Tibial nerve (tissue), 4 donors: ENCODE measurements around the gene TGM4.

Source experiments
- EP300 ChIP-seq, 2 donors: sonication (generic); formaldehyde crosslinking; IDR thresholded peaks; one replicate each; pipeline ENCODE4 v1.6.1; 2017; ENCODE audit warnings: antibody characterized with exemption in 2 of 2, mild to moderate bottlenecking in 1 of 2
- POLR2A ChIP-seq, 2 donors: fragments of 450-650 bp; IDR thresholded peaks; one replicate each; pipeline ENCODE4 v1.6.1; 2017; ENCODE audit warnings: antibody characterized with exemption in 2 of 2, mild to moderate bottlenecking in 2 of 2, moderate library complexity in 2 of 2
- TF ChIP-seq, protein P1 (sequence below), 5 experiments: fragments of 200-600 bp in 3 of 5; fragments of 450-650 bp in 2 of 5; sonication (generic) in 3 of 5; IDR thresholded peaks; one replicate each; pipeline ENCODE4 v1.5.1; 2016 to 2019; ENCODE audit warnings: antibody characterized with exemption in 5 of 5, mild to moderate bottlenecking in 3 of 5, moderate library complexity in 2 of 5

- TF ChIP-seq, protein P1, sequence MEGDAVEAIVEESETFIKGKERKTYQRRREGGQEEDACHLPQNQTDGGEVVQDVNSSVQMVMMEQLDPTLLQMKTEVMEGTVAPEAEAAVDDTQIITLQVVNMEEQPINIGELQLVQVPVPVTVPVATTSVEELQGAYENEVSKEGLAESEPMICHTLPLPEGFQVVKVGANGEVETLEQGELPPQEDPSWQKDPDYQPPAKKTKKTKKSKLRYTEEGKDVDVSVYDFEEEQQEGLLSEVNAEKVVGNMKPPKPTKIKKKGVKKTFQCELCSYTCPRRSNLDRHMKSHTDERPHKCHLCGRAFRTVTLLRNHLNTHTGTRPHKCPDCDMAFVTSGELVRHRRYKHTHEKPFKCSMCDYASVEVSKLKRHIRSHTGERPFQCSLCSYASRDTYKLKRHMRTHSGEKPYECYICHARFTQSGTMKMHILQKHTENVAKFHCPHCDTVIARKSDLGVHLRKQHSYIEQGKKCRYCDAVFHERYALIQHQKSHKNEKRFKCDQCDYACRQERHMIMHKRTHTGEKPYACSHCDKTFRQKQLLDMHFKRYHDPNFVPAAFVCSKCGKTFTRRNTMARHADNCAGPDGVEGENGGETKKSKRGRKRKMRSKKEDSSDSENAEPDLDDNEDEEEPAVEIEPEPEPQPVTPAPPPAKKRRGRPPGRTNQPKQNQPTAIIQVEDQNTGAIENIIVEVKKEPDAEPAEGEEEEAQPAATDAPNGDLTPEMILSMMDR (IDR thresholded peaks at IDR 0.05): no peak
- TF ChIP-seq POLR2A (IDR thresholded peaks at IDR 0.05): no peak
- TF ChIP-seq EP300 (IDR thresholded peaks at IDR 0.05): no peak
Observed at GRCh38 chr3:44892689-44893088, 18.3 kb downstream of the TGM4 start.
